H9 (cell line): Measurements from ENCODE around the gene APOBEC3A. TPM values are rescaled to one million over a fixed set of nuclear protein-coding genes. Genes with fewer than 3 reads are reported as not detected.

Experiments used
- DNase-seq: peaks from one replicate; pipeline ENCODE4 v3.0.0-alpha.2; 2017
- H2AFZ ChIP-seq: one replicate; pipeline ENCODE4 v1.6.1; 2013; ENCODE audit warnings: mild to moderate bottlenecking, low read length, control low read depth, moderate library complexity
- H2AK5ac ChIP-seq: 2 replicates; pipeline ENCODE4 v1.6.1; 2013; ENCODE audit warnings: low read length, control low read depth, mixed read lengths; ENCODE audit not compliant: insufficient read length
- H2BK120ac ChIP-seq: one replicate; pipeline ENCODE4 v1.6.1; 2013; ENCODE audit warnings: low read depth, mild to moderate bottlenecking, low read length, control low read depth, inconsistent platforms; ENCODE audit not compliant: poor library complexity, severe bottlenecking
- H2BK12ac ChIP-seq: 2 replicates; pipeline ENCODE4 v1.6.1; 2013; ENCODE audit warnings: low read length, control low read depth, mixed read lengths, low read depth; ENCODE audit not compliant: insufficient read length
- H2BK15ac ChIP-seq: 2 replicates; pipeline ENCODE4 v1.6.1; 2013; ENCODE audit warnings: low read depth, low read length, control low read depth
- H2BK20ac ChIP-seq: one replicate; pipeline ENCODE4 v1.6.1; 2013; ENCODE audit warnings: low read depth, mild to moderate bottlenecking, low read length, control low read depth, inconsistent platforms; ENCODE audit not compliant: poor library complexity, severe bottlenecking
- H2BK5ac ChIP-seq: 2 replicates; pipeline ENCODE4 v1.6.1; 2013; ENCODE audit warnings: low read length, control low read depth, mixed read lengths; ENCODE audit not compliant: insufficient read length
- H3K14ac ChIP-seq: 2 replicates; pipeline ENCODE4 v1.6.1; 2013; ENCODE audit warnings: low read length, control low read depth; ENCODE audit not compliant: insufficient read depth
- H3K18ac ChIP-seq: 2 replicates; pipeline ENCODE4 v1.6.1; 2013; ENCODE audit warnings: low read depth, mild to moderate bottlenecking, mixed read lengths, low read length, control low read depth; ENCODE audit not compliant: insufficient read length
- H3K23ac ChIP-seq: 2 replicates; pipeline ENCODE4 v1.6.1; 2013; ENCODE audit warnings: low read length, control low read depth, mixed read lengths, low read depth; ENCODE audit not compliant: insufficient read length
- H3K23me2 ChIP-seq: 2 replicates; pipeline ENCODE4 v1.6.1; 2013; ENCODE audit warnings: low read depth, mild to moderate bottlenecking, mixed read lengths, low read length, control low read depth; ENCODE audit not compliant: insufficient read length, poor library complexity, severe bottlenecking
- H3K27ac ChIP-seq: 2 replicates; pipeline ENCODE4 v1.5.1; 2013; ENCODE audit warnings: low read length, control low read depth, mixed read lengths, low read depth; ENCODE audit not compliant: insufficient read length
- H3K27me3 ChIP-seq: 2 replicates; pipeline ENCODE4 v1.6.1; 2013; ENCODE audit warnings: low read length, control low read depth, inconsistent platforms; ENCODE audit not compliant: insufficient read depth
- H3K4ac ChIP-seq: 2 replicates; pipeline ENCODE4 v1.6.1; 2013; ENCODE audit warnings: low read depth, mild to moderate bottlenecking, control low read depth, inconsistent platforms, low read length, moderate library complexity
- H3K4me1 ChIP-seq: 2 replicates; pipeline ENCODE4 v1.6.1; 2013; ENCODE audit warnings: low read length, control low read depth, inconsistent platforms; ENCODE audit not compliant: insufficient read depth
- H3K4me2 ChIP-seq: 2 replicates; pipeline ENCODE4 v1.6.1; 2013; ENCODE audit warnings: low read length, control low read depth, mixed read lengths; ENCODE audit not compliant: insufficient read length, insufficient read depth
- H3K56ac ChIP-seq: 2 replicates; pipeline ENCODE4 v1.6.1; 2013; ENCODE audit warnings: low read depth, mild to moderate bottlenecking, mixed read lengths, low read length, control low read depth; ENCODE audit not compliant: insufficient read length
- H3K79me1 ChIP-seq: 2 replicates; pipeline ENCODE4 v1.6.1; 2013; ENCODE audit warnings: low read depth, mild to moderate bottlenecking, moderate library complexity, low read length, control low read depth, inconsistent platforms; ENCODE audit not compliant: insufficient read depth, poor library complexity, severe bottlenecking
- H3K79me2 ChIP-seq: 2 replicates; pipeline ENCODE4 v1.6.1; 2013; ENCODE audit warnings: low read length, control low read depth, inconsistent platforms; ENCODE audit not compliant: insufficient read depth
- H3K9ac ChIP-seq: 2 replicates; pipeline ENCODE4 v1.6.1; 2013; ENCODE audit warnings: low read length, control low read depth, mixed read lengths; ENCODE audit not compliant: insufficient read length; ENCODE audit errors: extremely low read depth
- H3K9me3 ChIP-seq: one replicate; pipeline ENCODE4 v1.6.1; 2013; ENCODE audit warnings: low read depth, low read length, inconsistent platforms; ENCODE audit not compliant: control insufficient read depth
- H3T11ph ChIP-seq: one replicate; pipeline ENCODE4 v1.6.1; 2013; ENCODE audit warnings: mild to moderate bottlenecking, low read length, control low read depth, inconsistent platforms
- H4K20me1 ChIP-seq: one replicate; pipeline ENCODE4 v1.6.1; 2013; ENCODE audit not compliant: control insufficient read depth, insufficient read length, insufficient read depth
- H4K5ac ChIP-seq: 2 replicates; pipeline ENCODE4 v1.6.1; 2013; ENCODE audit warnings: low read depth, mild to moderate bottlenecking, mixed read lengths, low read length, control low read depth; ENCODE audit not compliant: insufficient read length
- H4K8ac ChIP-seq: replicated peaks from 2 replicates; pipeline ENCODE4 v1.6.1; 2013; ENCODE audit warnings: low read length, control low read depth, mixed read lengths, low read depth; ENCODE audit not compliant: insufficient read length
- H4K91ac ChIP-seq: 2 replicates; pipeline ENCODE4 v1.6.1; 2013; ENCODE audit warnings: low read depth, mild to moderate bottlenecking, moderate library complexity, mixed read lengths, low read length, control low read depth; ENCODE audit not compliant: insufficient read length
- H3K27ac Mint-ChIP-seq, 3 experiments: 2 replicates in 2 of 3; 3 replicates in 1 of 3; pipeline ENCODE4 v1.8.0; 2020 to 2021; ENCODE audit warnings: mixed read lengths in 3 of 3, mild to moderate bottlenecking in 1 of 3, moderate library complexity in 1 of 3
- H3K27me3 Mint-ChIP-seq: 2 replicates; pipeline ENCODE4 v1.8.0; 2021; ENCODE audit warnings: low read depth, mild to moderate bottlenecking, moderate library complexity, mixed read lengths
- H3K36me3 Mint-ChIP-seq, 3 experiments: 2 replicates in 2 of 3; 3 replicates in 1 of 3; pipeline ENCODE4 v1.8.0; 2020 to 2021; ENCODE audit warnings: low read depth in 3 of 3, mixed read lengths in 3 of 3; ENCODE audit not compliant: insufficient read depth in 1 of 3
- H3K4me1 Mint-ChIP-seq, 2 experiments: 2 replicates each; pipeline ENCODE4 v1.8.0; 2020; ENCODE audit warnings: mixed read lengths in 2 of 2
- H3K4me3 Mint-ChIP-seq, 2 experiments: 2 replicates in 1 of 2; 3 replicates in 1 of 2; pipeline ENCODE4 v1.8.0; 2020 to 2021; ENCODE audit warnings: mild to moderate bottlenecking in 2 of 2, mixed read lengths in 2 of 2, moderate library complexity in 1 of 2
- H3K9me3 Mint-ChIP-seq, 2 experiments: 2 replicates in 1 of 2; 3 replicates in 1 of 2; pipeline ENCODE4 v1.8.0; 2020; ENCODE audit warnings: mild to moderate bottlenecking in 2 of 2, mixed read lengths in 2 of 2, moderate library complexity in 1 of 2
- WGBS: extraction: QIAGEN DNeasy Blood & Tissue Kit; methylation state at CpG from one replicate; pipeline ENCODE4 v1.1.7; 2013; ENCODE audit warnings: missing lambda C conversion rate, low lambda C conversion rate, mixed read lengths; ENCODE audit not compliant: insufficient read length; ENCODE audit errors: extremely low coverage; 5-methylcytosine and 5-hydroxymethylcytosine counted together
- total RNA-seq: library from RNA; stranded (reverse); gene quantifications from 2 replicates; pipeline ENCODE4 v1.2.1, GENCODE V29; 2021
- TF ChIP-seq, protein P1 (sequence below): fragments of 200-600 bp; sonication (generic); conservative IDR thresholded peaks from 3 replicates; pipeline ENCODE4 v1.8.0; 2021; ENCODE audit warnings: antibody characterized with exemption, mild to moderate bottlenecking

APOBEC3A gene
- total RNA-seq, 1 experiment from 2014 or later, result not detected

DNA sequence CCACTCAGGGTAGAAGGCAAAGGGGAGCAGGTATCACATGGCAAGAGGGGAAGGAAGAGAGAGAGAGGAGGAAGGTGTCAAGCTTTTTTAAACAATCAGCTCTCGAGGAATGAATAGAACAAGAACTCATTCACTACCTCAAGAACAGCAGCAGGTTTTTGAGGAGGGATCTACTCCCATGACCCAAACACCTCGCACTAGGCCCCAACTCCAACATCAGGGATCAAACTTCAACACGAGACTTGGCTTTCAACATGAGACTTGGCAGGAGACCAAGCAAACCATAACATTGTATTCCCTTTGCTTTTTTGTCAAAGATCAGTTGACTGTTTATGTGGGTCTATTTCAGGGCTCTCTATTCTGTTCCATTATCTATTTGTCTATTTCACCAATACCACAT lies 26.9 kb upstream of the APOBEC3A start:
- Histone ChIP-seq H3T11ph (no peak overlapping the region), H2BK15ac (no peak overlapping the region), H4K20me1 (no peaks in the 10 kb centered on the region), H3K9ac (no peak overlapping the region), H2BK20ac (no peak overlapping the region), H3K56ac (no peak overlapping the region), H2BK120ac (no peak overlapping the region), H2AFZ (no peak overlapping the region), H3K14ac (no peak overlapping the region), H3K23me2 (peaks cover 4% of the 10 kb centered on the region), H3K4me1 (no peaks in the 10 kb centered on the region; the same call in 1 of the 2 replicates), H3K4ac (no peak overlapping the region), H3K18ac (no peak overlapping the region), H2BK12ac (no peak overlapping the region), H2AK5ac (no peak overlapping the region), H3K27me3 (no peaks in the 10 kb centered on the region), H3K23ac (no peak overlapping the region), H4K91ac (no peak overlapping the region), H3K9me3 (no peaks in the 10 kb centered on the region), H3K79me2 (no peaks in the 10 kb centered on the region), H2BK5ac (no peak overlapping the region), H3K4me2 (no peak overlapping the region), H3K79me1 (no peaks in the 10 kb centered on the region), H4K5ac (no peak overlapping the region), H3K27ac (no peak overlapping the region), H4K8ac (no peak overlapping the region)
- TF ChIP-seq, protein P1, sequence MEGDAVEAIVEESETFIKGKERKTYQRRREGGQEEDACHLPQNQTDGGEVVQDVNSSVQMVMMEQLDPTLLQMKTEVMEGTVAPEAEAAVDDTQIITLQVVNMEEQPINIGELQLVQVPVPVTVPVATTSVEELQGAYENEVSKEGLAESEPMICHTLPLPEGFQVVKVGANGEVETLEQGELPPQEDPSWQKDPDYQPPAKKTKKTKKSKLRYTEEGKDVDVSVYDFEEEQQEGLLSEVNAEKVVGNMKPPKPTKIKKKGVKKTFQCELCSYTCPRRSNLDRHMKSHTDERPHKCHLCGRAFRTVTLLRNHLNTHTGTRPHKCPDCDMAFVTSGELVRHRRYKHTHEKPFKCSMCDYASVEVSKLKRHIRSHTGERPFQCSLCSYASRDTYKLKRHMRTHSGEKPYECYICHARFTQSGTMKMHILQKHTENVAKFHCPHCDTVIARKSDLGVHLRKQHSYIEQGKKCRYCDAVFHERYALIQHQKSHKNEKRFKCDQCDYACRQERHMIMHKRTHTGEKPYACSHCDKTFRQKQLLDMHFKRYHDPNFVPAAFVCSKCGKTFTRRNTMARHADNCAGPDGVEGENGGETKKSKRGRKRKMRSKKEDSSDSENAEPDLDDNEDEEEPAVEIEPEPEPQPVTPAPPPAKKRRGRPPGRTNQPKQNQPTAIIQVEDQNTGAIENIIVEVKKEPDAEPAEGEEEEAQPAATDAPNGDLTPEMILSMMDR, result no peak
- WGBS, result no CpG with 5 or more reads among the region's 3 CpGs
- Mint-ChIP-seq H3K4me3 (no peak overlapping the region), H3K27me3 (peaks cover 10% of the 10 kb centered on the region), H3K36me3 (no peaks in the 10 kb centered on the region), H3K27ac (no peak overlapping the region), H3K9me3 (peaks cover 0 to 3% of the 10 kb centered on the region in 2 experiments; a peak in 2 of 5 replicates), H3K4me1 (peaks cover 5 to 10% of the 10 kb centered on the region in 2 experiments)
- no peak for DNase-seq
